ENCODE data around the gene SOX8.
A peak's percentile ranks its signal among the peaks of the same experiment; 100 is the strongest.

SOX8 gene

GRCh38 chr16:1003391-1004347 lies 22.1 kb downstream of the SOX8 start:
- Histone ChIP-seq H3K4me1 (ENCODE audit: control insufficient read depth, insufficient read depth, low read length) (no peaks in the 10 kb centered on the region), H3K27ac (ENCODE audit: extremely low read depth, low read depth, low read length) (no peak overlapping the region), H3K36me3 (ENCODE audit: control insufficient read depth in 2 of 2, insufficient read depth in 1 of 2, low read length in 2 of 2) (no peaks in the 10 kb centered on the region), H3K9me3 (ENCODE audit: control insufficient read depth, insufficient read depth, low read depth, low read length) (no peaks in the 10 kb centered on the region), H3K4me3 (ENCODE audit: low read depth, low read length) (no peak overlapping the region)
- CTCF ChIA-PET = interaction anchor here (0.6 to 1.0 kb wide), 3 partner anchors 51 to 54 kb away, joined by 3 to 4 read pairs (median 3); no protein-coding TSS in a partner anchor
- POLR2A ChIA-PET = no interaction called here
- TF ChIP-seq GLIS2 (tag by site-specific recombination; IDR thresholded peaks at IDR 0.05) = peak; percentile 25; the same call in 1 of the 2 replicates
- no peak for TF ChIP-seq AEBP2 (tag by site-specific recombination; IDR thresholded peaks at IDR 0.05; ENCODE audit: borderline replicate concordance)

GRCh38 chr16:1005286-1005685 lies 23.7 kb downstream of the SOX8 start:
- TF ChIP-seq ZNF140 (tag by site-specific recombination; IDR thresholded peaks at IDR 0.05) (no peak), ZNF707 (tag by site-specific recombination; IDR thresholded peaks at IDR 0.05) (no peak), ZNF558 (tag by site-specific recombination; IDR thresholded peaks at IDR 0.05) (no peak), ZNF133 (tag by site-specific recombination; IDR thresholded peaks at IDR 0.05) (no peak), ZBTB49 (tag by site-specific recombination; IDR thresholded peaks at IDR 0.05; ENCODE audit: low read depth) (no peak), ZNF830 (tag by site-specific recombination; IDR thresholded peaks at IDR 0.05; ENCODE audit: low read depth) (no peak)
- no peaks in the 10 kb centered on the region for H3K9me3 ChIP-seq (ENCODE audit: control insufficient read depth, insufficient read depth, low read depth, low read length)
- no peak overlapping the region for H3K4me3 ChIP-seq (ENCODE audit: low read depth, low read length)
- ChIA-PET CTCF (no interaction called here), POLR2A (no interaction called here)
- H3K36me3 ChIP-seq (ENCODE audit: control insufficient read depth in 2 of 2, insufficient read depth in 1 of 2, low read length in 2 of 2) = no peaks in the 10 kb centered on the region
- no peak overlapping the region for H3K27ac ChIP-seq (ENCODE audit: extremely low read depth, low read depth, low read length)
- H3K4me1 ChIP-seq (ENCODE audit: control insufficient read depth, insufficient read depth, low read length) = no peaks in the 10 kb centered on the region

GRCh38 chr16:1006781-1007180 lies 25.2 kb downstream of the SOX8 start:
- Histone ChIP-seq H3K36me3 (ENCODE audit: control insufficient read depth in 2 of 2, insufficient read depth in 1 of 2, low read length in 2 of 2) (no peaks in the 10 kb centered on the region), H3K27ac (ENCODE audit: extremely low read depth, low read depth, low read length) (no peak overlapping the region), H3K4me3 (ENCODE audit: low read depth, low read length) (no peak overlapping the region), H3K9me3 (ENCODE audit: control insufficient read depth, insufficient read depth, low read depth, low read length) (no peaks in the 10 kb centered on the region), H3K4me1 (ENCODE audit: control insufficient read depth, insufficient read depth, low read length) (no peaks in the 10 kb centered on the region)
- ChIA-PET CTCF (no interaction called here), POLR2A (interaction anchor here (1.1 kb wide), 1 partner anchor 9 kb away, joined by 3 read pairs; no protein-coding TSS in a partner anchor)
- no peak for TF ChIP-seq ZNF654 (tag by site-specific recombination; IDR thresholded peaks at IDR 0.05; ENCODE audit: low read depth)
- TF ChIP-seq ZBTB6 (tag by site-specific recombination; IDR thresholded peaks at IDR 0.05) = peak; percentile 38; the same call in 1 of the 2 replicates

GRCh38 chr16:1007284-1007850 lies 25.8 kb downstream of the SOX8 start:
- no peak overlapping the region for H3K27ac ChIP-seq (ENCODE audit: extremely low read depth, low read depth, low read length)
- no peaks in the 10 kb centered on the region for H3K9me3 ChIP-seq (ENCODE audit: control insufficient read depth, insufficient read depth, low read depth, low read length)
- no peak overlapping the region for H3K4me3 ChIP-seq (ENCODE audit: low read depth, low read length)
- ChIA-PET CTCF (no interaction called here), POLR2A (interaction anchor here (0.6 to 1.1 kb wide), 2 partner anchors 10 to 80 kb away, joined by 3 read pairs; no protein-coding TSS in a partner anchor)
- no peaks in the 10 kb centered on the region for H3K36me3 ChIP-seq (ENCODE audit: control insufficient read depth in 2 of 2, insufficient read depth in 1 of 2, low read length in 2 of 2)
- H3K4me1 ChIP-seq (ENCODE audit: control insufficient read depth, insufficient read depth, low read length) = no peaks in the 10 kb centered on the region
- TF ChIP-seq ZNF302 (tag by site-specific recombination; IDR thresholded peaks at IDR 0.05; ENCODE audit: low read depth) (no peak), ZIC2 (tag by site-specific recombination; IDR thresholded peaks at IDR 0.05) (peak; percentile 11; the same call in 1 of the 2 replicates), GLIS2 (tag by site-specific recombination; IDR thresholded peaks at IDR 0.05) (no peak), ZNF837 (tag by site-specific recombination; IDR thresholded peaks at IDR 0.05) (no peak)

Measured in HEK293 (cell line).